BLaER1 treated with 17β-estradiol and CSF1 and Interleukin-3, amounts not matched to agents 10 nM and 100 nM (cell line): ENCODE measurements around the gene EPB41L4A.
"Not testable (repeated sequence)": the region's sequence is repeated elsewhere in the genome, so short reads cannot be mapped to it uniquely, and the experiment has no call there.

ENCODE experiments used
- H3K27ac ChIP-seq, 11 experiments: shearing (Covaris generic); formaldehyde crosslinking; 2 replicates each; pipeline ENCODE4 v1.8.1; 2022
- H3K27me3 ChIP-seq, 11 experiments: shearing (Covaris generic); formaldehyde crosslinking; 2 replicates each; pipeline ENCODE4 v1.8.1; 2022
- H3K36me3 ChIP-seq, 11 experiments: shearing (Covaris generic); formaldehyde crosslinking; 2 replicates each; pipeline ENCODE4 v1.8.1; 2022
- H3K4me1 ChIP-seq, 10 experiments: shearing (Covaris generic); formaldehyde crosslinking; 2 replicates each; pipeline ENCODE4 v1.8.1; 2022
- H3K4me2 ChIP-seq, 11 experiments: shearing (Covaris generic); formaldehyde crosslinking; 2 replicates each; pipeline ENCODE4 v1.8.1; 2022
- H3K4me3 ChIP-seq, 10 experiments: shearing (Covaris generic); formaldehyde crosslinking; 2 replicates each; pipeline ENCODE4 v1.8.1; 2022
- H3K9ac ChIP-seq, 11 experiments: shearing (Covaris generic); formaldehyde crosslinking; 2 replicates each; pipeline ENCODE4 v1.8.1; 2022
- H3K9me3 ChIP-seq, 11 experiments: shearing (Covaris generic); formaldehyde crosslinking; replicated peaks in 1 of 11; 2 replicates each; pipeline ENCODE4 v1.8.1; 2022
- H4K20me1 ChIP-seq, 11 experiments: shearing (Covaris generic); formaldehyde crosslinking; 2 replicates each; pipeline ENCODE4 v1.8.1; 2022
- Cebpa-rat ChIP-seq, 11 experiments: shearing (Covaris generic); IDR thresholded peaks; 2 replicates each; pipeline ENCODE4 v1.8.1; 2022

The EPB41L4A gene

DNA sequence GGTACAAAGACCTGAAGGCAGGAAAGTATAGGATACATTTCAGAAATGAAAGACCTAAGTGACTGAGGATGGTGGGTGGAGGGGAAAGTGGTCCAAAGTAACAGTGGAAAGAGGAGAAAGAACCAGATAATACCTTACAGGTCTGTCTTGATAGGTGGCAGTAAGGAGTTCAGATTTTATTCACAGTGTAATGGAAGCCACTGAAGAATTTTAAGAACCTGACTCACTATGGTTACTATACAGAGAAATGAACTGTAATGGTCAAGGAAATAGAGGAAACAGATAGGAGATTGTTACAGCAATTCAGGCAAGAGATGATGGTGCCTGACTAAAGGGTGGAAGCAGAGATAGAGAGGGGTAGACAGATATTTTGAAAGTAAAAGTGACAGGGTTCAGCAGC is 46.5 kb downstream of the EPB41L4A start:
- H3K4me2 ChIP-seq: no peak overlapping the region
- H3K4me3 ChIP-seq: no peak overlapping the region
- no peaks in the 10 kb centered on the region for H3K9me3 ChIP-seq
- no peaks in the 10 kb centered on the region for H3K36me3 ChIP-seq
- H3K4me1 ChIP-seq: no peaks in the 10 kb centered on the region
- H4K20me1 ChIP-seq: no peaks in the 10 kb centered on the region
- no peak overlapping the region for H3K27ac ChIP-seq
- no peak overlapping the region for H3K9ac ChIP-seq
- TF ChIP-seq Cebpa-rat (IDR thresholded peaks at IDR 0.05): no peak
- no peaks in the 10 kb centered on the region for H3K27me3 ChIP-seq

DNA sequence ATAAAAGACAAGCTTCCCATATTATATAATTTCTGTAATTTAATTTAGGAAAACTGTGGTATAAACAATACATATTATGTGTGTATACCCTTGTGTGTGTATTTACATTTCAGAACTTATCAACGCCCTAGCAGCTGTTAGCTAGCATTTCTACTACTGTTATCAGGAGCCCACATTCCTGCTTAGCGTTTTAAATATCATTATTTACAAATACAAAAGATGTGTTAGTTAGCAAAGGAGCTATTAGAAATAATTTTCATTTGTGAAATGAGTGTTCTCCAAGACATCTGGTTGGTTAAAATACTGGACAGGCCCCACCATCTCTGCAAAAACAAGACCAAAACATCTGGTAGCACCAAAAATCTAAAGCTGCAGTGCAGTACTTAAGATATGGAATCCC is 48.0 kb downstream of the EPB41L4A start:
- Histone ChIP-seq H3K36me3 (no peaks in the 10 kb centered on the region), H3K4me3 (no peak overlapping the region), H3K9ac (no peak overlapping the region), H3K27ac (no peak overlapping the region), H3K9me3 (no peaks in the 10 kb centered on the region), H3K4me1 (no peaks in the 10 kb centered on the region), H3K27me3 (no peaks in the 10 kb centered on the region), H4K20me1 (no peaks in the 10 kb centered on the region), H3K4me2 (no peak overlapping the region)
- no peak for TF ChIP-seq Cebpa-rat (IDR thresholded peaks at IDR 0.05)

DNA sequence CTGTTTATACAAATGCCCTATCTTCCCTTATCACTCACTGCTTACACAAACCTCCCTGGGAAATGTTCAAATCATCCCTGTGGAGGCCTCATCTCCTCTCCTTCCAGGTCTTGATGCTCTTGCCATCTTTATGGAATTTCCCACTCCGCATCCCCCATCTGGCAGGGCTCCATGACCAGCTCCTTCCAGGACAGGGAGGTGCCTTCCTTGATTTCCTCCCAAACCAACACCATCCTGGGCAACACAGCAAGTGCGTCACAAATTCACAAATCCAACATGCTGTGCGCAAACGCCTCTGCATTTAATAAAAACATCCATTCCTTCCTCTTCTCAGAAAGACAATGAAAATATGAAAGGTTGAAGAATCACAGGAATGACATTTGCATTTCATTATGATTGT is 51.7 kb downstream of the EPB41L4A start:
- Histone ChIP-seq H3K4me3 (no peak overlapping the region), H3K9me3 (no peaks in the 10 kb centered on the region), H3K4me1 (no peaks in the 10 kb centered on the region), H3K27me3 (no peaks in the 10 kb centered on the region), H3K9ac (no peak overlapping the region), H3K4me2 (no peak overlapping the region), H3K36me3 (no peaks in the 10 kb centered on the region), H3K27ac (no peak overlapping the region), H4K20me1 (no peaks in the 10 kb centered on the region)
- TF ChIP-seq Cebpa-rat (IDR thresholded peaks at IDR 0.05): no peak

DNA sequence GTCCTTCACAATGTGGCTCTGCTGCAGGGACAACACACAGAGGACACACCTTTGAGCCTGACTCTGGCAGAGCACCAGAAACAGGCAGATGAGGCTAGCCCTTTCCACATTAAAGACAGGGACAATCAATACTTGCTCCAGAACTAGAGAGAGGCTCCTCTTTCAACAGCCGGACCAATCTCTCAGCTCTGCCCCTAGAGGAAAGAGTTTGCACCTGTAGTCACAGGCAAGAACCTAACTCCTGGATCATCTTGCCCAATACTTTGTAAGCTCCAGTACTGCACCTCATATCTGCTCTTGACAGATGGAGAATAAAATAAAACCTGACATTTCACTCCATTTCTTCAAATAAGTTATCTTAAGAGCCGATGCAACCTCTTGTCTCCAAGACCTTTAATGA is 52.1 kb downstream of the EPB41L4A start:
- Histone ChIP-seq H4K20me1 (no peaks in the 10 kb centered on the region), H3K4me3 (no peak overlapping the region), H3K27ac (no peak overlapping the region), H3K36me3 (no peaks in the 10 kb centered on the region), H3K4me1 (no peaks in the 10 kb centered on the region), H3K4me2 (no peak overlapping the region), H3K9ac (no peak overlapping the region), H3K9me3 (no peaks in the 10 kb centered on the region), H3K27me3 (no peaks in the 10 kb centered on the region)
- TF ChIP-seq Cebpa-rat (IDR thresholded peaks at IDR 0.05): no peak

DNA sequence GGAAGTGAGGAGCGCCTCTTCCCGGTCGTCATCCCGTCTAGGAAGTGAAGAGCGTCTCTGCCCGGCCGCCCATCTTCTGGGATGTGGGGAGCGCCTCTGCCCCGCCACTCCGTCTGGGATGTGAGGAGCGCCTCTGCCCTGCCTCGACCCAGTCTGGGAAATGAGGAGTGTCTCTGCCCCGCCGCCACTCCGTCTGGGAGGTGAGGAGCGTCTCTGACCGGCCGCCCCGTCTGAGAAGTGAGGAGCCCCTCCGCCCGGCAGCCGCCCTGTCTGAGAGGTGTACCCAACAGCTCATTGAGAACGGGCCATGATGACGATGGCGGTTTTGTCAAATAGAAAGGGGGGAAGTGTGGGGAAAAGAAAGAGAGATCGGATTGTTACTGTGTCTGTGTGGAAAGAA is 58.3 kb downstream of the EPB41L4A start:
- H4K20me1 ChIP-seq, H3K36me3 ChIP-seq, H3K4me1 ChIP-seq, H3K4me3 ChIP-seq, H3K27me3 ChIP-seq, H3K9ac ChIP-seq, H3K27ac ChIP-seq, H3K9me3 ChIP-seq, H3K4me2 ChIP-seq: not testable (repeated sequence)

DNA sequence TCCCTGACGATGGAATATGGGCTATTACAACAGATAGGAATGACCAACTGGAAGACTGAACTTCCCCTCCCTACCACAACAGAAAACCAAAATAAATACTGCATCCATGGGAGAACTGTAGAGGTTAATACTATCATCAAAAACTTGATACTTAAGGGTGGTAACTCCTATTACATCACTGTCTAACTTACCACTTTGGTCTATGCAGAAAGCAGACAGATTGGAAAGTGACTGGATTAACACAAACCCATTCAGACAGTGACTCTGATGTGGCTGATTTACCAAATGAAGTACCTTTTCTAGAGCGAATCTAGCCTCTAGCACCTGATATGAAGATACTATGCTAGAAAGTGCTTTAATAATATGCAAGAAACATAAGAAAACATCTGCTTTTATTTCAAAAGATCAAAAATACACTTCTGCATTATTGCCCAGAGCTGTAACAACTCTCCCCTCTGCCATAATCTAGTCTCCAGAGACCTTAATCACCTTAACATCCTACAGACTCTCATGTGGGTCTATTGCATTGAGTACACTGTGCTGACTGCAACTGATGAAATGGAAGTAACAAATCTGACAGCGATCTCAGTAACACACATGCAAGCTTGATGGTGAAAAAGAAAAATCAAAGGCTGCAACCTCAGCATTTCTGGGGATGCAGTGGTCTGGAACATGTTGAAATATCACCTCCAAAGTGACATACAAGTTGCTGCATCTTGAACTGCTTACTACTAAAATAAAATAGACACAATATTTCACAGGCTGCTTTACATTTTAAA is 62.7 kb downstream of the EPB41L4A start:
- Histone ChIP-seq H3K27me3 (no peaks in the 10 kb centered on the region), H3K27ac (no peak overlapping the region), H3K4me1 (no peaks in the 10 kb centered on the region), H3K36me3 (no peaks in the 10 kb centered on the region), H4K20me1 (no peaks in the 10 kb centered on the region), H3K4me2 (no peak overlapping the region), H3K4me3 (no peak overlapping the region), H3K9ac (no peak overlapping the region), H3K9me3 (peaks cover 0 to 4% (median 0%) of the 10 kb centered on the region in 11 experiments; a peak in 1 of 22 replicates)
- no peak for TF ChIP-seq Cebpa-rat (IDR thresholded peaks at IDR 0.05)

DNA sequence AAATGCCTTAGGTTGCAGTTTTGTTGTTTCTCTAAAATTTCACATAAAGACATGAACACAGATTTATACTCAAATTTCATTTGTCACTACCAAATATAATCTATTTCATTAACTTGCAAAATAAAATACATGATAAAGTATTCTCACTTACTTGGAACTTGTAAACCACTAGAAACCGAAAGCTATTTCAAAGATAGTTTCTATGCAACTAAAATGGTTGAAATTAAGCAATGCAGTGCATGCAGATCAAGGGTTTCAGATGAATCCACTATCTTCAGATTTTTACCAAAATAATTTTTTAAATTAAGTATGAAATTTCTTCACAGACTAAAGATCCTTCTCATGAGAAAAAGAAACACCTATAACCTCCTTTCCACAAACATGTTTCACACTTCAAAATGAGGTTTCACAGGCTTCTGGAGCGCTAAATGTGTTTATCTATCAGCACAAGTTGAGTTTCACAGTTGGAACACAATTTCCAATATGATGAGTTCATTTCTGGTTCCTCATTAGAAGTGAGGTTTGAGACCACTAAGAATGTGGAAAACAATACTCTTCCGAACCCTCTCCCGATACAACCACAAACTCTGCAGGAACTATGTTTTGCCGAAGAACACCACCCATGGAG is 63.9 kb downstream of the EPB41L4A start:
- Histone ChIP-seq H3K9ac (no peak overlapping the region), H3K27me3 (no peaks in the 10 kb centered on the region), H3K4me1 (no peaks in the 10 kb centered on the region), H3K4me2 (no peak overlapping the region), H3K9me3 (peaks cover 0 to 3% (median 0%) of the 10 kb centered on the region in 11 experiments; a peak in 1 of 22 replicates), H3K4me3 (no peak overlapping the region), H3K36me3 (no peaks in the 10 kb centered on the region), H4K20me1 (no peaks in the 10 kb centered on the region), H3K27ac (no peak overlapping the region)
- TF ChIP-seq Cebpa-rat (IDR thresholded peaks at IDR 0.05): no peak

DNA sequence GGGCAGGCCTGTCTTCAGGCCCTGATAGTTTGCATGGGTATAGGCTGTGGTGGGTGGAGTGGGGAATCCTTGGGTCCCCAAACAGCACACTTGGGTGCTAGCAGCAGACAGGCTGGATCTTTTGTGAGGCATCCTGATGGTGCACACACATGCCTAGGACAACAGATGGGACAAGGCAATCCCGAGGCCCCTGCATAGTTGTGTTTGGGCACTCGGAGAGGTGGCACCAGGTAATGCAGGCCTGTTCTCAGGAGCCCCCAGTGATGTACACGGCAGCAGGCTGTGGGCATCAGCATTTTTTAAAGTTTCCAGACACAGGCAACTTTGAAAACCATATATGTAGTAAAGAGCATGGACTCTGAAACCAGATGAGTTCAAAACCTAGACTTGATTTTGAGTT is 65.4 kb downstream of the EPB41L4A start:
- H3K9ac ChIP-seq: no peak overlapping the region
- no peak overlapping the region for H3K27ac ChIP-seq
- no peak overlapping the region for H3K4me3 ChIP-seq
- H3K4me2 ChIP-seq: no peak overlapping the region
- H3K4me1 ChIP-seq: no peaks in the 10 kb centered on the region
- no peaks in the 10 kb centered on the region for H4K20me1 ChIP-seq
- TF ChIP-seq Cebpa-rat (IDR thresholded peaks at IDR 0.05): no peak
- H3K36me3 ChIP-seq: no peaks in the 10 kb centered on the region
- no peaks in the 10 kb centered on the region for H3K9me3 ChIP-seq
- H3K27me3 ChIP-seq: no peaks in the 10 kb centered on the region

DNA sequence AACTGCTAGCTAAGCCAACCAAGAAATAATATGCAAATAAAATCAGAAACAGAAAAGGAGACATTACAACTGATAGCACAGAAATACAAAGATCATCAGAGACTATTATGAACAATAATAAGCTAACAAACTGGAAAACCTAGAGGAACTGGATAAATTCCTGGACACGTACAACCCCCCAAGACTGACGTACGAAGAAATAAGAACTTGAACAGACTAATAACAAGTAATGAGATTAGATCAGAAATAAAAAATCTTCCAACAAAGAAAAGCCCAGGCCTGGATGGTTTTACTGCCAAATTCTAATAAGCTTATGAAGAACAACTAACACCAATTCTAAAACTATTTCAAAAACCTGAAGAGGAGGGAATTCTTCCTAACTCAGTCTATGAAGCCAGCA is 67.9 kb downstream of the EPB41L4A start:
- H3K4me3 ChIP-seq: no peak overlapping the region
- H3K9me3 ChIP-seq: no peaks in the 10 kb centered on the region
- no peak overlapping the region for H3K27ac ChIP-seq
- TF ChIP-seq Cebpa-rat (IDR thresholded peaks at IDR 0.05): no peak
- no peak overlapping the region for H3K4me2 ChIP-seq
- H3K4me1 ChIP-seq: peaks cover 0 to 11% (median 4%) of the 10 kb centered on the region in 10 experiments; a peak in 3 of 20 replicates
- H4K20me1 ChIP-seq: no peaks in the 10 kb centered on the region
- H3K36me3 ChIP-seq: no peaks in the 10 kb centered on the region
- no peaks in the 10 kb centered on the region for H3K27me3 ChIP-seq
- H3K9ac ChIP-seq: no peak overlapping the region

DNA sequence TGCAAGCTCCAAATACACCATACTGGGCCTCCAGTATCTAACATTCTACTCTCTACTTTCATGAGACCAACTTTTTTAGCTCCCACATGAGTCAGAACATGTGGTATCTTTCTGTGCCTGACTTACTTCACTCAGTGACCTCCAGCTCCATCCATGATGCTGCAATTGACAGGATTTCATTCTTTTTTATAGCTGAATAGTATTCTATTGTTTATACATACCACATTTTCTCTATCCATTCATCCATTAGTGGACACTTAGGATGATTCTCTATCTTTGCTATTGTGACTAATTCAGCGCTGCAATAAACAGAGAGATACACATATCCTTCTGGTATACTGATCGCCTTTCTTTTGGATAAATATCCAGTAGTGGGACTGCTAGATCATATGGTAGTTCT is 68.5 kb downstream of the EPB41L4A start:
- H3K27me3 ChIP-seq: no peaks in the 10 kb centered on the region
- no peak overlapping the region for H3K4me2 ChIP-seq
- H3K4me1 ChIP-seq: peaks cover 0 to 11% (median 4%) of the 10 kb centered on the region in 10 experiments; a peak in 3 of 20 replicates

More for the DNA sequence above, 68.5 kb downstream of the EPB41L4A start:
- H3K9ac ChIP-seq: no peak overlapping the region
- H3K9me3 ChIP-seq: no peaks in the 10 kb centered on the region
- no peak overlapping the region for H3K27ac ChIP-seq
- TF ChIP-seq Cebpa-rat (IDR thresholded peaks at IDR 0.05): no peak
- H4K20me1 ChIP-seq: no peaks in the 10 kb centered on the region
- no peaks in the 10 kb centered on the region for H3K36me3 ChIP-seq
- no peak overlapping the region for H3K4me3 ChIP-seq
